Erythroblast (primary cell): ENCODE measurements around the gene ERH.
"Not testable (repeated sequence)": the region's sequence is repeated elsewhere in the genome, so short reads cannot be mapped to it uniquely, and the experiment has no call there.

ENCODE experiments used
- DNase-seq, 2 experiments: peaks; one replicate each; lab custom pipeline; 2025; lab: John Stamatoyannopoulos, UW
- GATA1 ChIP-seq: IDR thresholded peaks from 2 replicates; pipeline ENCODE4 v1.6.1; 2011; ENCODE audit warnings: low read depth, mild to moderate bottlenecking, control low read depth, low read length, moderate library complexity
- POLR2A ChIP-seq: IDR thresholded peaks from 2 replicates; pipeline ENCODE4 v1.6.1; 2011; ENCODE audit warnings: mild to moderate bottlenecking, low read length

Gene ERH

GRCh38 chr14:69398053-69398817 is at the start of gene ERH, which contains the start of gene SLC39A9:
Gene ERH, minus strand, starts transcription at chr14:69398299. Its CDS starts 66 bp downstream, at chr14:69398233.
Gene SLC39A9, plus strand, starts transcription at chr14:69398692. Its CDS starts 678 bp downstream, at chr14:69399370.
- no peak for TF ChIP-seq GATA1
- TF ChIP-seq POLR2A, result peak; percentile 91
- DNase-seq, result peak; percentile 97 to 98

- no peak for DNase-seq
- TF ChIP-seq POLR2A (no peak), GATA1 (no peak)
Observed at GRCh38 chr14:69443296-69443805, 45.3 kb upstream of the ERH start.

GRCh38 chr14:69441948-69442347 is 43.8 kb upstream of the ERH start:
- DNase-seq, result no peak
- TF ChIP-seq POLR2A (no peak), GATA1 (no peak)

- no peak for TF ChIP-seq POLR2A
- no peak for TF ChIP-seq GATA1
- no peak for DNase-seq
Observed at GRCh38 chr14:69439521-69440270, 41.6 kb upstream of the ERH start.

GRCh38 chr14:69432364-69432763 is 34.3 kb upstream of the ERH start:
- TF ChIP-seq GATA1, result no peak
- no peak for TF ChIP-seq POLR2A
- DNase-seq, result no peak

GRCh38 chr14:69430306-69430939 is 32.3 kb upstream of the ERH start:
- no peak for DNase-seq
- TF ChIP-seq POLR2A (no peak), GATA1 (no peak)

GRCh38 chr14:69429643-69430042 is 31.5 kb upstream of the ERH start:
- no peak for TF ChIP-seq POLR2A
- no peak for DNase-seq

- no peak for TF ChIP-seq GATA1
- TF ChIP-seq POLR2A, result no peak
- no peak for DNase-seq
Observed at GRCh38 chr14:69428289-69428998, 30.3 kb upstream of the ERH start.

GRCh38 chr14:69427596-69427995 is 29.5 kb upstream of the ERH start:
- TF ChIP-seq POLR2A (no peak), GATA1 (no peak)
- DNase-seq, result no peak

- no peak for DNase-seq
- no peak for TF ChIP-seq POLR2A
- no peak for TF ChIP-seq GATA1
Observed at GRCh38 chr14:69424149-69424923, 26.2 kb upstream of the ERH start.

- TF ChIP-seq POLR2A (no peak), GATA1 (no peak)
- DNase-seq, result no peak
Observed at GRCh38 chr14:69423279-69423678, 25.2 kb upstream of the ERH start.

GRCh38 chr14:69416087-69416486 is 18.0 kb upstream of the ERH start:
- DNase-seq, result not testable (repeated sequence)

GRCh38 chr14:69413483-69413882 is 15.4 kb upstream of the ERH start:
- TF ChIP-seq GATA1 (no peak), POLR2A (no peak)
- DNase-seq, result no peak
